ENCODE results near the gene PCBD2.
"Not testable (repeated sequence)": the region's sequence is repeated elsewhere in the genome, so short reads cannot be mapped to it uniquely, and the experiment has no call there.

The PCBD2 gene

GRCh38 chr5:134993161-134993560 lies 88.2 kb downstream of the PCBD2 start:
- no peak for TF ChIP-seq CTCF (IDR thresholded peaks at IDR 0.05; ENCODE audit: low read depth, low read length, missing control alignments)
- Histone ChIP-seq H3K27me3 (replicated peaks) (no peaks in the 10 kb centered on the region), H3K27ac (no peak overlapping the region), H3K36me3 (replicated peaks) (no peaks in the 10 kb centered on the region), H3K4me3 (ENCODE audit: low read depth, low read length) (no peak overlapping the region)
- DNase-seq = no peak
- in situ Hi-C loops (cut with HindIII; ENCODE audit: low pct_ligation_motif_present, low sequenced_read_pairs) = no loop called here

- in situ Hi-C loops (cut with HindIII; ENCODE audit: low pct_ligation_motif_present, low sequenced_read_pairs) = no loop called here
- TF ChIP-seq CTCF (IDR thresholded peaks at IDR 0.05; ENCODE audit: low read depth, low read length, missing control alignments) = no peak
- Histone ChIP-seq H3K27me3 (replicated peaks) (no peaks in the 10 kb centered on the region), H3K4me3 (ENCODE audit: low read depth, low read length) (no peak overlapping the region), H3K36me3 (replicated peaks) (no peaks in the 10 kb centered on the region), H3K27ac (no peak overlapping the region)
- no peak for DNase-seq
Measured at GRCh38 chr5:134994560-134995156, 89.7 kb downstream of the PCBD2 start.

- no peaks in the 10 kb centered on the region for H3K27me3 ChIP-seq (replicated peaks)
- H3K4me3 ChIP-seq (ENCODE audit: low read depth, low read length) = no peak overlapping the region
- no peak for DNase-seq
- in situ Hi-C loops (cut with HindIII; ENCODE audit: low pct_ligation_motif_present, low sequenced_read_pairs) = no loop called here
- H3K27ac ChIP-seq = no peak overlapping the region
- no peak for TF ChIP-seq CTCF (IDR thresholded peaks at IDR 0.05; ENCODE audit: low read depth, low read length, missing control alignments)
- H3K36me3 ChIP-seq (replicated peaks) = no peaks in the 10 kb centered on the region
Measured at GRCh38 chr5:134995850-134996402, 91.0 kb downstream of the PCBD2 start.

GRCh38 chr5:134997015-134997414 lies 92.1 kb downstream of the PCBD2 start:
- in situ Hi-C loops (cut with HindIII; ENCODE audit: low pct_ligation_motif_present, low sequenced_read_pairs) = no loop called here
- Histone ChIP-seq H3K4me3 (ENCODE audit: low read depth, low read length) (no peak overlapping the region), H3K36me3 (replicated peaks) (no peaks in the 10 kb centered on the region), H3K27ac (no peak overlapping the region), H3K27me3 (replicated peaks) (no peaks in the 10 kb centered on the region)
- TF ChIP-seq CTCF (IDR thresholded peaks at IDR 0.05; ENCODE audit: low read depth, low read length, missing control alignments) = no peak
- no peak for DNase-seq

- H3K27me3 ChIP-seq (replicated peaks); in situ Hi-C loops (cut with HindIII; ENCODE audit: low pct_ligation_motif_present, low sequenced_read_pairs); H3K36me3 ChIP-seq (replicated peaks); H3K4me3 ChIP-seq (ENCODE audit: low read depth, low read length); DNase-seq; H3K27ac ChIP-seq: not testable (repeated sequence)
Measured at GRCh38 chr5:134998068-134998467, 93.1 kb downstream of the PCBD2 start.

- TF ChIP-seq CTCF (IDR thresholded peaks at IDR 0.05; ENCODE audit: low read depth, low read length, missing control alignments) = no peak
- H3K27me3 ChIP-seq (replicated peaks) = no peaks in the 10 kb centered on the region
- no peak overlapping the region for H3K4me3 ChIP-seq (ENCODE audit: low read depth, low read length)
- no peaks in the 10 kb centered on the region for H3K36me3 ChIP-seq (replicated peaks)
- in situ Hi-C loops (cut with HindIII; ENCODE audit: low pct_ligation_motif_present, low sequenced_read_pairs) = no loop called here
- DNase-seq = no peak
- H3K27ac ChIP-seq = no peak overlapping the region
Measured at GRCh38 chr5:135004376-135004775, 99.4 kb downstream of the PCBD2 start.

All from brain microvascular endothelial cell (primary cell).